Forelimb muscle (tissue), 1 donor: ENCODE data around the gene PLIN1. TPM values are rescaled to one million over a fixed set of nuclear protein-coding genes. Genes with fewer than 3 reads are reported as not detected.
"Not testable (repeated sequence)": the region's sequence is repeated elsewhere in the genome, so short reads cannot be mapped to it uniquely, and the experiment has no call there.

Experiments
- DNase-seq: peaks from one replicate; pipeline ENCODE4 v3.0.0-alpha.2; 2013; ENCODE audit warnings: low read depth
- polyA plus RNA-seq: library from polyadenylated mRNA; unstranded; fragments of 120-200 nt; gene quantifications from one replicate; pipeline ENCODE4 v1.2.1, GENCODE V29; 2013; ENCODE audit not compliant: insufficient read length

The PLIN1 gene, protein sequence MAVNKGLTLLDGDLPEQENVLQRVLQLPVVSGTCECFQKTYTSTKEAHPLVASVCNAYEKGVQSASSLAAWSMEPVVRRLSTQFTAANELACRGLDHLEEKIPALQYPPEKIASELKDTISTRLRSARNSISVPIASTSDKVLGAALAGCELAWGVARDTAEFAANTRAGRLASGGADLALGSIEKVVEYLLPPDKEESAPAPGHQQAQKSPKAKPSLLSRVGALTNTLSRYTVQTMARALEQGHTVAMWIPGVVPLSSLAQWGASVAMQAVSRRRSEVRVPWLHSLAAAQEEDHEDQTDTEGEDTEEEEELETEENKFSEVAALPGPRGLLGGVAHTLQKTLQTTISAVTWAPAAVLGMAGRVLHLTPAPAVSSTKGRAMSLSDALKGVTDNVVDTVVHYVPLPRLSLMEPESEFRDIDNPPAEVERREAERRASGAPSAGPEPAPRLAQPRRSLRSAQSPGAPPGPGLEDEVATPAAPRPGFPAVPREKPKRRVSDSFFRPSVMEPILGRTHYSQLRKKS
- polyA plus RNA-seq: 0.32 TPM

GRCh38 chr15:89679212-89679611 is at the start of gene PLIN1:
PLIN1 (minus strand) TSS chr15:89679367; CDS start chr15:89677489, 1,878 bp downstream.
- DNase-seq: no peak

DNA sequence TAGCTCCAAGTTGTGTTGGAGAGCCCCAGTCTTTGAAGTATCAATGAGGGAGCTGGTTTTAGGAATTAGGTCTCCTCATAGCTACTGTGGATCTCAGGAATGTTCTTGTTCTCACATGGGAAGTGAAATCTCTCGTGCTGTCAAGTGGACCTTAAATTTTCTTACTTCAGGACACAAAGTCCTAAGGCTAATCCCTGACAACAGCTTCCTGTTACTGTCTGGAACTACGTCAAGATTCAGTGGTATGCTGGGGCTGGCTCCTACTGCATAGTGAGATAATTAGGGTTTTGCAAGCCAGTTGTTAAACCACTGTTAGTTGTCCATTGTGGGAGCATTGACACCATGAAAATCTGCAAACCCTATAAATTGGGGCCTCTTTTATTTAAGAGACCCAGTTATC is 49.1 kb upstream of the PLIN1 start:
- no peak for DNase-seq

DNA sequence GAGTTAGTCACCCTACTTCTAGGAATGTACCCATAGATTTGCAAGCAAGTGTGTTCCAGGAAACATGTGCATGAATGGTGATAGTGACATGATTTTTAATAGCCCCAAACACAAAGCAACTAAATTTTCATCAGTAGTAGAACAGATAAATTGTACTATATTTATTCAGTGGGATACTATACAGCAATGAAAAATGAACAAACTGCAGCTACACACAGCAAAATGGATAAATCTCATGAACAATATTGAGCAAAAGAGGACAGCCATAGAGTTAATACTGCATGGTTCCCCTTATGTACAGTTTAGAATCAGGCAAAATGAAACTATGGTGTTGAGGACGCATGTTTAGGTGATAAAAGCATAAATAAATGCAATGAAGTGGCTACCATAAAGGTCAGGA is 45.9 kb upstream of the PLIN1 start:
- DNase-seq: no peak

GRCh38 chr15:89724621-89725020 is 45.5 kb upstream of the PLIN1 start:
- no peak for DNase-seq

DNA sequence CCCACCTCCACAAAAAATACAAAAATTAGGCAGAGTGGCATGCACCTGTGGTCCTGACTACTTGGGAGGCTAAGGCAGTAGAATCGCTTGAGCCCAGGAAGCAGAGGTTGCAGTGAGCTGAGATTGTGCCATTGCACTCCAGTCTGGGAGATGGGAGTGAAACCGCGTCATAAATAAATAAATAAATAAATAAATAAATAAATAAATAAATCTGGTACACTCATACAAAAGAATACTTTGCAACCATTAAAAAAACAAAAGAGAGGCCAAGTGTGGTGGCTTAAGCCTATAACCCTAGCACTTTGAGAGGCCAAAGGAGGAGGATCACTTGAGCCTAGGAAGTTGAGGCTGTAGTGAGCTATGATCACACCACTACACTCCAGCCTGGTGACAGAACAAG is 43.9 kb upstream of the PLIN1 start:
- DNase-seq: no peak

DNA sequence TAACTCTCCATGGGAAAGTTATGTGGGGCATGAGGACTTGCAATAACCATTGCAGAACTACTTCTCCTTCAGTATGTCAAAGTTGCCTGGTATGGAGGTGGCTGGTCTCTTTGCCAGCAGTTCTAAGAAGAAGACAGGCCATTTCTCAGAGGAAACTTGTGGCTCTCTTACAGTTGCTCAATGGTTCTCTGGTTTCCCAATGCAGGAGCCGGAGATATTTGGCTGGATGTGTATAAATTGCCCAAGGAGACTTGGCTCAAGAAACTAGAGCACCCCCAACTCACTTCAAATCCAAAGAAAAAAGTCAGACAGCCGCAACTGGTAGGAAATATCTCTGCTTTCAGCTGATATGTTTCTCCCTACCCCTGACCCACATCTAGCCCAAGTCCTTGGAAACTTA is 35.6 kb upstream of the PLIN1 start:
- DNase-seq: no peak

DNA sequence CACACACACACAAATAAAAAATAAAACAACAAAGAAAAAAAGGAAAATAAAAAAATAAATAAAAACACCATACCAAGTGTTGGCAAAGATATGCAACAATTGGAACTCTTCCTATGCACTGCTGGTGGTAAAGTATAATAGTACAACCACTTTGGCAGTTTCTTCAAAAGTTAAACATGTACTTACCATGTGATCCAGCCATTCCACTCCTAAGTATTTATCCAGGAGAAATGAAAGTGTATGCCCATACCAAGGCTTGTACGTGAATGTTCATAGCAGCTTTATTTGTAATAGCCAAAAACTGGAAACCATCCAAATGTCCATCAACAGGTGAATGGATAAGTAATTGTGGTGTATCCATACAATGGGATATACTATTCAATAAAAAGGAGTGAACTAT is 28.4 kb upstream of the PLIN1 start:
- no peak for DNase-seq

- DNase-seq: no peak
These were observed 25.2 kb upstream of the PLIN1 start for GRCh38 chr15:89704411-89704810.

- DNase-seq: no peak
These were observed 16.0 kb upstream of the PLIN1 start for GRCh38 chr15:89695198-89695597.

DNA sequence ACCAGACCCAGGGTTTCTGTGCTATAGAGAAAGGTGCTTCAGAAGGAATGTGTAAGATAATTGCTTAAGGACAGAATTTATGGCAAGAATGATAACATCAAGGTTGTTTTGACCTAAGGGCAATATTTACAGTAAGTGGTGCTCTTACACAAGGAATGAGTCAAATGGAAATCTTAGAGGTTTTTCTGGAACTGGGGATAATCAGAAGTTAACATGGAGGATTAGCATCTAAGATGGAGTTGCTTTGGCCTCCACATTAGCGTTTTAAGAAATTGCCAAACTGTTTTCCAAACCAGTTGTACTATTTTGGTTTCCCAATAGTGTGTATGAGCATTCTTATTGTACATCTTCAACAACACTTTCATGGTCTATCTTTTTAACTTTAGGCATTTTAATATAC is 14.5 kb upstream of the PLIN1 start:
- no peak for DNase-seq

GRCh38 chr15:89693091-89693490 is 13.9 kb upstream of the PLIN1 start:
- DNase-seq: no peak

DNA sequence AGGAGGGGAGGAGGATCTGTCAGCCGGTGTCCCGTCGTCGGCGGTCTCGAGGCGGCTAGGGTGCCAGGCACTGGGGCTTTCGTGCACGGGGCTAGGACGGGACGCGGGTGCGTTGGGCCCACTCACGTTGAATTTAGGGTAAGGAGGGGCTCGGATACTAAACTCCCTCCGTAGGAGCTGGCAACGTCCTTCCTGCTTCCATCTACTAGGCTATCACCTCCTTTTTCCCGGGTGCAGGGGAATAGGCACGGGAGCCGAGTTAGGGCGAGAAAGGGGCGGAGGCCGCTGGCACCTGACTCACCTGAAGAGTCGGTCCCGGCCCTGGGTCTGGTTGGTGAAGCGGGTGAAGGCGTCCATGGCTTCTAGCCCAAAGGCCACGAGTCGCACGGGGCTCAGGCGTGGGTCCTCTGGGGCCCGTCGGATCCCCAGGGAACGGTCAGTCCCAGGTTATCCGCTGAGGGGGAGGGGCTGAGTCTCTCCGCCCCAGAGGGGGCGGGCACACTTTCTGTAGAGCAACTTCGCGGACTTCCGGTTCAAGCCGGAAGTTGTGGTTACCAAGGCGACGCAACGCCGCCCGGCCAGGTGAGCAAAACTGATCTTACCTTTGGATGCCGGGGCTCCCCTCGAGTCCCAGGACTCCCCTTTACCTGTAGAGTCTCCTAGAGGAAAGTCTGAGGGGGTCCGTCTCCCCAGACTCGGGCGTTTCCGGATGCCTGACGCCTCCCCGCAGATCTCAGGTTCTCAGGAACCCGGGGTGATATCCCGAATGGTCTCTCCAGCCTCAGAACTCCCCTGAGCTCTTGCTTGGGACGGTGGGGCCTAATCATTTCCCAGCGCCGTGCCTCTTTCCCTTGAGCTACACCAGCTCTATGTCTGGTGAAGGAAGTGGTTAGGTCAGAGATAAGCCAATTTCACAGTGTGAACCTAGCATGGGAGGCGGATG is 11.4 kb upstream of the PLIN1 start, which contains the start of the genes PEX11A and WDR93:
Gene PEX11A (minus strand): TSS at position 479 of the 943 bp plus-strand sequence. CDS start 122 bp downstream, at position 357.
Gene WDR93 (plus strand): TSS at position 536 of the 943 bp plus-strand sequence. CDS start 10,936 bp downstream, outside the sequence.
- DNase-seq: peak; percentile 25

DNA sequence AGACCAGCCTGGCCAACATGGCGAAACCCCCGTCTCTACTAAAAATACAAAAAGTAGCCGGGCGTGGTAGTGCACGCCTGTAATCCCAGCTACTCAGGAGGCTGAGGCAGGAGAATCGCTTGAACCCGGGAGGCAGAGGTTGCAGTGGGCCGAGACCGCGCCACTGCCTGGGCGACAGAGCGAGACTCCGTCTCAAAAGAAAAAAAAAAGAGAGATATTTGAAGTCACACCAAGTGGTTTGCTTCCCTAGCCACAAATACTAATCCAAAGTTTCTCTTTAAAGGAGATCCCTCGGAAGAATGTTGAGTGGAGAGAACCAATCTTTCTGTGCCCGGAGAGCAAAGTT is 10.7 kb upstream of the PLIN1 start:
- DNase-seq: not testable (repeated sequence)

- no peak for DNase-seq
These were observed 7.4 kb upstream of the PLIN1 start for GRCh38 chr15:89686522-89686921.

- no peak for DNase-seq
These were observed 6.8 kb upstream of the PLIN1 start for GRCh38 chr15:89685995-89686394.

DNA sequence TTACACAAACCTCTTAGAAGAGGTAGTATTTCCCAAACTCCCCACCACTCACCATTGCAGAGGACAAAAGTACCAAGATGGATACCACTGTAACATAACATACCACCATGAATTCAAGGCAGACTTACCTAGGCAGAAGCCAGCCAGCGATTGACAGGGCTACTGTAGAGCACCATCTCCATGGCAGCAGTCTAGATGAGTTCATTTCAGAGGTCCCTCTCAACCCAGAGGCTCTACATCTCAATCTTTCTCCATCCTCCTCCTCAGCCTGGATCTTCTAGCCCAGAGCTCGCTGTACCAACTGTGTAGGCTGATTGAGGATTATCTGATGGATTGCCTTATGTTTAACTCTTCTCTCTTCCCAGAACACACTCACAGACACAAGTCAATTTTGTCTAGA is 2.0 kb upstream of the PLIN1 start:
- DNase-seq: no peak

- DNase-seq: peak; percentile 19
These were observed 1.2 kb upstream of the PLIN1 start for GRCh38 chr15:89680282-89680873.

- DNase-seq: no peak
These were observed 1.8 kb downstream of the PLIN1 start for GRCh38 chr15:89677381-89677780.

DNA sequence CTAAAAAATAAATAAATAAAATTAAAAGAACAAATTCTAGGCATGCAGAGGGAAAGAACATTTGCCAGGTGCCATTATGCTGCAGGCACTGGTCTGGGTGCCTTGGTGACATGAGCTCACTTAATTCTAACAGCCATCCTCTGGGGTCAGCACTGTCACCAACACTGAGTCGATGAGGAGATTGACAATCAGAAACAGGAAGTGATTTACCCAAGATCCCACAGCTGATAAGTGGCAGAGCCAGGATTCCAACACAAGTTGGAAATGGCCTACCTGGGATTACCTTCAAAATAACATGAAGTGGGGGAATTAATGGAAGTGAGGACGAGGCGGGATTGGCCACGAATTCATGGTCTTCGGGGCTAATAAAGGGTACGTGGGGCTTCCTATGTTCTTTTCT is 3.6 kb downstream of the PLIN1 start:
- DNase-seq: no peak

GRCh38 chr15:89674526-89674925 is 4.6 kb downstream of the PLIN1 start:
- no peak for DNase-seq

- DNase-seq: no peak
These were observed 6.0 kb downstream of the PLIN1 start for GRCh38 chr15:89673165-89673512.
